OCI-M2 (cell line): ENCODE data around the gene HNRNPM.
"Not testable (repeated sequence)": the region's sequence is repeated elsewhere in the genome, so short reads cannot be mapped to it uniquely, and the experiment has no call there.

ENCODE experiments used
- DNase-seq: peaks from one replicate; lab custom pipeline; 2025; ENCODE audit not compliant: unreplicated experiment; lab: John Stamatoyannopoulos, UW

The HNRNPM gene

GRCh38 chr19:8444677-8445487 lies at the start of gene HNRNPM:
TSS of gene HNRNPM (plus strand) at chr19:8444975. CDS start at chr19:8444999, 24 bp downstream.
- DNase-seq, result peak; percentile 75

GRCh38 chr19:8395621-8396082 lies 49.1 kb upstream of the HNRNPM start:
- no peak for DNase-seq

GRCh38 chr19:8396185-8396562 lies 48.6 kb upstream of the HNRNPM start:
- DNase-seq, result no peak

GRCh38 chr19:8396563-8397203 lies 48.1 kb upstream of the HNRNPM start:
- DNase-seq, result no peak

- DNase-seq, result no peak
Observed at GRCh38 chr19:8397271-8397670, 47.5 kb upstream of the HNRNPM start.

- no peak for DNase-seq
Observed at GRCh38 chr19:8397746-8398310, 46.9 kb upstream of the HNRNPM start.

- DNase-seq, result no peak
Observed at GRCh38 chr19:8398311-8398771, 46.4 kb upstream of the HNRNPM start.

GRCh38 chr19:8399681-8400188 lies 45.0 kb upstream of the HNRNPM start:
- DNase-seq, result no peak

- DNase-seq, result no peak
Observed at GRCh38 chr19:8401981-8402411, 42.8 kb upstream of the HNRNPM start.

GRCh38 chr19:8403098-8403819 lies 41.5 kb upstream of the HNRNPM start:
- DNase-seq, result no peak

- no peak for DNase-seq
Observed at GRCh38 chr19:8403820-8404109, 41.0 kb upstream of the HNRNPM start.

GRCh38 chr19:8404391-8405151 lies 40.2 kb upstream of the HNRNPM start:
- DNase-seq, result no peak

GRCh38 chr19:8410718-8411117 lies 34.1 kb upstream of the HNRNPM start:
- DNase-seq, result not testable (repeated sequence)

GRCh38 chr19:8412783-8413628 lies 31.8 kb upstream of the HNRNPM start, which contains the start of gene MARCHF2:
TSS of gene MARCHF2 (plus strand) at chr19:8413305. CDS start at chr19:8421841, 8,536 bp downstream.
- DNase-seq, result peak; percentile 53

GRCh38 chr19:8413629-8413995 lies 31.2 kb upstream of the HNRNPM start:
- no peak for DNase-seq

GRCh38 chr19:8416796-8417195 lies 28.0 kb upstream of the HNRNPM start:
- no peak for DNase-seq

- no peak for DNase-seq
Observed at GRCh38 chr19:8421484-8422461, 23.0 kb upstream of the HNRNPM start.

- no peak for DNase-seq
Observed at GRCh38 chr19:8423817-8424223, 21.0 kb upstream of the HNRNPM start.
